IMR-90 (cell line): Measurements from ENCODE around the gene CYSLTR2. TPM values are rescaled to one million over a fixed set of nuclear protein-coding genes. Genes with fewer than 3 reads are reported as not detected.

ENCODE experiments used
- ATAC-seq: fragments of 200-7000 bp; cut with Tn5 transposase; 2 replicates; pipeline ENCODE4 v1.9.1; 2020; ENCODE audit warnings: low read depth, mild to moderate bottlenecking, moderate library complexity
- BruUV-seq: library from RNA; stranded (reverse); fragments of 400-500 nt; replicated peaks from 2 replicates; lab custom pipeline; 2021; lab: Mats Ljungman, UMichigan
- CTCF ChIA-PET: fragments of 300-600 bp; formaldehyde crosslinking; extraction: SDS; loops from one replicate; lab custom pipeline; 2021; ENCODE audit warnings: antibody characterized with exemption; lab: Yijun Ruan, JAX
- POLR2A ChIA-PET: fragments of 300-600 bp; sonication (Branson Sonifier 250); formaldehyde crosslinking; loops from one replicate; lab custom pipeline; 2022; ENCODE audit warnings: antibody characterized with exemption; ENCODE audit not compliant: unreplicated experiment; lab: Charles Lee
- DNase-seq: peaks from one replicate; pipeline ENCODE4 v3.0.0; 2013
- H2AFZ ChIP-seq: replicated peaks from 2 replicates; pipeline ENCODE3; 2013; ENCODE audit warnings: low read length, mild to moderate bottlenecking; ENCODE audit not compliant: poor library complexity
- H2AK5ac ChIP-seq: 2 replicates; pipeline ENCODE4 v1.6.1; 2013; ENCODE audit warnings: low read depth, low read length, inconsistent platforms
- H2AK9ac ChIP-seq: replicated peaks from 2 replicates; pipeline ENCODE3; 2013; ENCODE audit warnings: mild to moderate bottlenecking, low read depth, low read length, moderate library complexity; ENCODE audit not compliant: poor library complexity
- H2BK120ac ChIP-seq: 2 replicates; pipeline ENCODE4 v1.6.1; 2013; ENCODE audit warnings: low read depth, low read length, inconsistent platforms
- H2BK15ac ChIP-seq: 3 replicates; pipeline ENCODE4 v1.6.1; 2013; ENCODE audit warnings: low read depth, low read length, inconsistent platforms
- H2BK20ac ChIP-seq: 2 replicates; pipeline ENCODE4 v1.6.1; 2013; ENCODE audit warnings: low read depth, mild to moderate bottlenecking, inconsistent platforms, low read length, moderate library complexity
- H2BK5ac ChIP-seq: 2 replicates; pipeline ENCODE4 v1.6.1; 2013; ENCODE audit warnings: mild to moderate bottlenecking, low read depth, low read length, inconsistent platforms; ENCODE audit not compliant: poor library complexity, severe bottlenecking
- H3K14ac ChIP-seq: replicated peaks from 2 replicates; pipeline ENCODE4 v1.6.1; 2013; ENCODE audit warnings: low read depth, low read length, inconsistent platforms
- H3K18ac ChIP-seq: 2 replicates; pipeline ENCODE4 v1.6.1; 2013; ENCODE audit warnings: low read depth, low read length, control low read depth
- H3K23ac ChIP-seq: 2 replicates; pipeline ENCODE4 v1.6.1; 2013; ENCODE audit warnings: low read depth, low read length, inconsistent platforms
- H3K27ac ChIP-seq: 2 replicates; pipeline ENCODE4 v1.5.1; 2013; ENCODE audit warnings: mild to moderate bottlenecking, control low read depth, low read length; ENCODE audit not compliant: insufficient read depth
- H3K27me3 ChIP-seq: 2 replicates; pipeline ENCODE4 v1.6.1; 2013; ENCODE audit warnings: low read length; ENCODE audit not compliant: control insufficient read depth, insufficient read depth
- H3K36me3 ChIP-seq: 2 replicates; pipeline ENCODE4 v1.6.1; 2013; ENCODE audit warnings: low read length, mixed read lengths; ENCODE audit not compliant: control insufficient read depth, insufficient read depth
- H3K4ac ChIP-seq: 2 replicates; pipeline ENCODE4 v1.6.1; 2013; ENCODE audit warnings: low read depth, low read length, inconsistent platforms
- H3K4me1 ChIP-seq: 2 replicates; pipeline ENCODE4 v1.6.1; 2013; ENCODE audit warnings: low read length, mixed read lengths; ENCODE audit not compliant: control insufficient read depth, insufficient read depth
- H3K4me2 ChIP-seq: 2 replicates; pipeline ENCODE4 v1.6.1; 2013; ENCODE audit warnings: low read depth, mild to moderate bottlenecking, control low read depth, low read length, moderate library complexity
- H3K4me3 ChIP-seq: 2 replicates; pipeline ENCODE4 v1.5.1; 2013; ENCODE audit warnings: low read depth, mild to moderate bottlenecking, control low read depth, low read length, moderate library complexity; ENCODE audit not compliant: insufficient read depth
- H3K56ac ChIP-seq: 2 replicates; pipeline ENCODE4 v1.6.1; 2013; ENCODE audit warnings: low read length, inconsistent platforms; ENCODE audit not compliant: insufficient read depth; ENCODE audit errors: extremely low read depth
- H3K79me1 ChIP-seq, 2 experiments: 2 replicates each; pipeline ENCODE4 v1.6.1; 2013; ENCODE audit warnings: low read length in 2 of 2, inconsistent platforms in 1 of 2, low read depth in 1 of 2
- H3K9ac ChIP-seq: 2 replicates; pipeline ENCODE4 v1.6.1; 2013; ENCODE audit warnings: low read depth, low read length, control low read depth
- H3K9me1 ChIP-seq: 2 replicates; pipeline ENCODE4 v1.6.1; 2013; ENCODE audit warnings: low read length, inconsistent platforms; ENCODE audit not compliant: insufficient read depth
- H3K9me3 ChIP-seq: 2 replicates; pipeline ENCODE4 v1.6.1; 2013; ENCODE audit warnings: low read length; ENCODE audit not compliant: control insufficient read depth, insufficient read depth
- H4K20me1 ChIP-seq: 2 replicates; pipeline ENCODE4 v1.6.1; 2013; ENCODE audit warnings: low read length, inconsistent platforms; ENCODE audit not compliant: insufficient read depth
- H4K5ac ChIP-seq: 2 replicates; pipeline ENCODE4 v1.6.1; 2013; ENCODE audit warnings: mild to moderate bottlenecking, low read depth, low read length, control low read depth
- H4K8ac ChIP-seq, 2 experiments: 2 replicates each; pipeline ENCODE4 v1.6.1; 2013; ENCODE audit warnings: low read depth in 2 of 2, low read length in 2 of 2, control low read depth in 1 of 2, inconsistent platforms in 1 of 2
- H4K91ac ChIP-seq: 2 replicates; pipeline ENCODE4 v1.6.1; 2013; ENCODE audit warnings: low read depth, low read length, inconsistent platforms; ENCODE audit not compliant: insufficient read depth
- BHLHE40 ChIP-seq: fragments of 150-350 bp; IDR thresholded peaks from 2 replicates; pipeline ENCODE4 v1.6.1; 2016; ENCODE audit warnings: mild to moderate bottlenecking, low read depth, low read length
- CEBPB ChIP-seq: IDR thresholded peaks from 2 replicates; pipeline ENCODE4 v1.6.1; 2012; ENCODE audit warnings: low read depth, low read length, improper control_type of control experiment
- CHD1 ChIP-seq: IDR thresholded peaks from 2 replicates; pipeline ENCODE4 v1.6.1; 2012; ENCODE audit warnings: low read depth, low read length, improper control_type of control experiment
- CTCF ChIP-seq: conservative IDR thresholded peaks from 2 replicates; pipeline ENCODE4 v1.5.1; 2012; ENCODE audit warnings: mild to moderate bottlenecking, low read depth, low read length, improper control_type of control experiment
- ELK1 ChIP-seq: fragments of 150-350 bp; IDR thresholded peaks from 2 replicates; pipeline ENCODE4 v1.6.1; 2016; ENCODE audit warnings: low read depth, mild to moderate bottlenecking, low read length, moderate library complexity, borderline replicate concordance
- FOS ChIP-seq: fragments of 150-350 bp; IDR thresholded peaks from 2 replicates; pipeline ENCODE4 v1.6.1; 2016; ENCODE audit warnings: low read depth, low read length
- MAFK ChIP-seq: IDR thresholded peaks from 2 replicates; pipeline ENCODE4 v1.6.1; 2012; ENCODE audit warnings: low read depth, low read length, improper control_type of control experiment
- MAZ ChIP-seq: IDR thresholded peaks from 2 replicates; pipeline ENCODE4 v1.6.1; 2012; ENCODE audit warnings: low read depth, mild to moderate bottlenecking, low read length, improper control_type of control experiment, moderate library complexity, borderline replicate concordance
- MXI1 ChIP-seq: IDR thresholded peaks from 2 replicates; pipeline ENCODE4 v1.6.1; 2012; ENCODE audit warnings: low read depth, mild to moderate bottlenecking, low read length, moderate library complexity, borderline replicate concordance
- NFE2L2 ChIP-seq: fragments of 150-350 bp; IDR thresholded peaks from 2 replicates; pipeline ENCODE4 v1.6.1; 2016; ENCODE audit warnings: low read depth, mild to moderate bottlenecking, low read length
- POLR2A ChIP-seq: IDR thresholded peaks from 2 replicates; pipeline ENCODE4 v1.6.1; 2012; ENCODE audit warnings: mild to moderate bottlenecking, low read depth, low read length
- RAD21 ChIP-seq: IDR thresholded peaks from 2 replicates; pipeline ENCODE4 v1.6.1; 2012; ENCODE audit warnings: low read length, improper control_type of control experiment
- RCOR1 ChIP-seq: IDR thresholded peaks from 2 replicates; pipeline ENCODE4 v1.6.1; 2012; ENCODE audit warnings: mild to moderate bottlenecking, low read length, improper control_type of control experiment; ENCODE audit not compliant: insufficient replicate concordance
- RFX5 ChIP-seq: IDR thresholded peaks from 2 replicates; pipeline ENCODE4 v1.8.0; 2012; ENCODE audit warnings: low read depth, mild to moderate bottlenecking, low read length, moderate library complexity
- SMC3 ChIP-seq: fragments of 150-350 bp; IDR thresholded peaks from 2 replicates; pipeline ENCODE4 v1.6.1; 2016; ENCODE audit warnings: low read depth, mild to moderate bottlenecking, antibody characterized with exemption, low read length, moderate library complexity
- USF2 ChIP-seq: fragments of 150-350 bp; IDR thresholded peaks from 2 replicates; pipeline ENCODE4 v1.6.1; 2017; ENCODE audit warnings: mild to moderate bottlenecking, antibody characterized with exemption, low read length, low read depth
- WGBS, 2 experiments: methylation state at CpG; one replicate each; pipeline versions ENCODE4 v1.1.5 to v1.1.7; 2013; ENCODE audit warnings: missing lambda C conversion rate in 2 of 2; ENCODE audit not compliant: insufficient read length in 1 of 2; ENCODE audit errors: extremely low coverage in 2 of 2; 5-methylcytosine and 5-hydroxymethylcytosine counted together
- dilution Hi-C: fragments of 300-500 bp; cut with HindIII; formaldehyde crosslinking; loops from one replicate; pipeline ENCODE4 v1.14.3; 2018; ENCODE audit warnings: low sequenced_read_pairs; ENCODE audit not compliant: unreplicated experiment
- in situ Hi-C: fragments of 300-500 bp; cut with MboI; formaldehyde crosslinking; loops from 3 replicates; pipeline ENCODE4 v1.14.3; 2019; ENCODE audit warnings: low sequenced_read_pairs, inconsistent platforms, mixed read lengths
- intact Hi-C: fragments of 100-400 bp; cut with micrococcal nuclease; formaldehyde crosslinking; loops from 2 replicates; pipeline ENCODE4 v1.10.0; 2022
- polyA plus RNA-seq, 3 experiments: library from polyadenylated mRNA; depleted of rRNA; stranded (reverse); fragments of >200 nt; gene quantifications; 2 replicates each; pipeline ENCODE4 v1.2.3, GENCODE V29; 2012; ENCODE audit warnings: low replicate concordance in 1 of 3
- total RNA-seq: library from RNA; depleted of rRNA; stranded (reverse); fragments of >200 nt; gene quantifications from 2 replicates; pipeline ENCODE4 v1.2.3, GENCODE V29; 2012

Gene CYSLTR2
- total and polyA plus RNA-seq, 2 of the 4 experiments (the other 2 are of a cell fraction) = not detected

GRCh38 chr13:48624858-48625257 is 28.9 kb upstream of the CYSLTR2 start:
- Histone ChIP-seq H3K27me3 (no peaks in the 10 kb centered on the region; the same call in 1 of the 2 replicates), H2BK5ac (no peak overlapping the region), H2AK5ac (no peak overlapping the region), H4K91ac (no peak overlapping the region), H3K4me3 (no peak overlapping the region), H4K8ac (no peak overlapping the region), H3K79me1 (no peaks in the 10 kb centered on the region), H2BK15ac (no peak overlapping the region), H3K56ac (no peak overlapping the region), H3K18ac (no peak overlapping the region), H3K9me1 (no peaks in the 10 kb centered on the region), H4K5ac (no peak overlapping the region), H3K36me3 (no peaks in the 10 kb centered on the region), H3K9ac (no peak overlapping the region), H2AFZ (no peak overlapping the region), H3K23ac (no peak overlapping the region), H2AK9ac (no peak overlapping the region), H3K4ac (no peak overlapping the region), H3K27ac (no peak overlapping the region), H3K4me1 (no peaks in the 10 kb centered on the region; the same call in 1 of the 2 replicates), H2BK120ac (no peak overlapping the region), H4K20me1 (no peaks in the 10 kb centered on the region), H3K9me3 (peaks cover 2% of the 10 kb centered on the region; the same call in 1 of the 2 replicates), H3K14ac (no peak overlapping the region), H3K4me2 (no peak overlapping the region), H2BK20ac (no peak overlapping the region)
- TF ChIP-seq BHLHE40 = no peak
- no peak for TF ChIP-seq RAD21
- no peak for TF ChIP-seq CEBPB
- no peak for TF ChIP-seq SMC3
- TF ChIP-seq FOS = no peak
- TF ChIP-seq RCOR1 = no peak
- no peak for TF ChIP-seq MXI1
- no peak for TF ChIP-seq NFE2L2
- no peak for TF ChIP-seq MAFK
- TF ChIP-seq POLR2A = no peak
- TF ChIP-seq RFX5 = no peak
- TF ChIP-seq ELK1 = no peak
- no peak for TF ChIP-seq USF2
- no peak for TF ChIP-seq CHD1
- no peak for TF ChIP-seq CTCF
- TF ChIP-seq MAZ = no peak
- dilution Hi-C loops = no loop called here
- DNase-seq (no peak), ATAC-seq (no peak)
- ChIA-PET CTCF (no interaction called here), POLR2A (no interaction called here)
- intact Hi-C loops = no loop called here
- BruUV-seq = no TSS peak
- in situ Hi-C loops = no loop called here
- WGBS, 2 experiments = 40% methylated on average over 1 of the region's 4 CpGs; no CpG with 5 or more reads in 1 of the 2 experiments
